Measurements from ENCODE around the gene LRBA. TPM values are rescaled to one million over a fixed set of nuclear protein-coding genes. Genes with fewer than 3 reads are reported as not detected.
A peak's percentile ranks its signal among the peaks of the same experiment; 100 is the strongest.

LRBA gene
- total RNA-seq, 1 donor from 2014 or later = 68.0 TPM

DNA sequence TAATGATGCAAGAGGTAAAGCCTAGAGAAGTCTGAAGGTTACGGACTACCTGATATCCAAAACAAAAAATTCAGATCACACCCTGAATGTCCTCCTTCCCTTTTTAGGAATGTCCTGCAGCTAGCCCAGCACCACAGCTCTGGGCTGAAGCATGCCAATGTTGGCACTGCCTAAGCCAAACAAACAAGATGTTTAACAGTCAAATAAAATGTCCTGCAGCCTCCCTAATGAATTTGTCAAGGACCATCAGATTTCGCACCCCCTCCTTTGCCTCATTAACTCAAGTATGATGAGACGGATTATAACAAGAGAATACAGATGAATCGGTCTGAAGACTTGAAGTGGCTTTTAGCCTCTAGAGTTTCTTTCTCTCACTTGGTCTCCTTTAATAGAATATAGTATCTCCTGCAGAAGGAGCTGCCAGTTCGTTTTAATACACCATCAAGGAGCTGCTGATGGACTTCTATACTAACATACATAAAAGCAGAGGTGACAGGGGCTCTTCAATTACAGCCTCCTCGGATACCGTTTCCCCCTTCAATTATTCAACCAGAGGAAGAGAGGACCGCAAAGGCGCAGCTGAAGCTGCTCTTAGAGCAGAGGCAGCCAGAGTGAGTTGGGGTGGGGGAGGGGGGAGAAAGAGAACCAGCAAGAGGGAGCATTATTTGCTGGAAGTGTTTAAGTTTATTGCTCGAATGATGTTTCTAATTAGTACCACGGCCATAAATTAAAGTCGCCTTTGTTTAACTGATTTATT, 436.2 kb downstream of the LRBA start:
- no peak for DNase-seq (ENCODE audit: extremely low spot score in 2 of 2)
- peak overlapping the region; percentile 22 to 42 for H3K4me3 ChIP-seq
- H3K4me1 ChIP-seq = no peaks in the 10 kb centered on the region

GRCh38 chr4:150577796-150578195, 437.3 kb downstream of the LRBA start:
- intact Hi-C loops (cut with DNase I) = no loop called here
- Histone ChIP-seq H3K9me3 (no peaks in the 10 kb centered on the region), H3K27ac (no peak overlapping the region), H3K36me3 (peaks cover 0 to under 1% of the 10 kb centered on the region in 2 donors), H3K27me3 (no peaks in the 10 kb centered on the region), H3K4me1 (no peaks in the 10 kb centered on the region), H3K4me3 (no peak overlapping the region)
- no peak for DNase-seq (ENCODE audit: extremely low spot score in 2 of 2)
- TF ChIP-seq POLR2AphosphoS5 (IDR thresholded peaks at IDR 0.05; ENCODE audit: insufficient read depth in 1 of 2, low read depth in 1 of 2) = no peak
- no peak for TF ChIP-seq POLR2A (IDR thresholded peaks at IDR 0.05)
- no peak for TF ChIP-seq CTCF (IDR thresholded peaks at IDR 0.05)

More for the DNA sequence above, 436.2 kb downstream of the LRBA start:
- no peak for TF ChIP-seq POLR2A (IDR thresholded peaks at IDR 0.05)
- TF ChIP-seq CTCF (IDR thresholded peaks at IDR 0.05) = no peak
- no peak for TF ChIP-seq POLR2AphosphoS5 (IDR thresholded peaks at IDR 0.05; ENCODE audit: insufficient read depth in 1 of 2, low read depth in 1 of 2)
- H3K9me3 ChIP-seq = no peaks in the 10 kb centered on the region
- intact Hi-C loops (cut with DNase I) = no loop called here
- peaks cover 0 to 12% of the 10 kb centered on the region in 2 donors for H3K36me3 ChIP-seq
- no peaks in the 10 kb centered on the region for H3K27me3 ChIP-seq
- peak overlapping the region; percentile 8 for H3K27ac ChIP-seq

DNA sequence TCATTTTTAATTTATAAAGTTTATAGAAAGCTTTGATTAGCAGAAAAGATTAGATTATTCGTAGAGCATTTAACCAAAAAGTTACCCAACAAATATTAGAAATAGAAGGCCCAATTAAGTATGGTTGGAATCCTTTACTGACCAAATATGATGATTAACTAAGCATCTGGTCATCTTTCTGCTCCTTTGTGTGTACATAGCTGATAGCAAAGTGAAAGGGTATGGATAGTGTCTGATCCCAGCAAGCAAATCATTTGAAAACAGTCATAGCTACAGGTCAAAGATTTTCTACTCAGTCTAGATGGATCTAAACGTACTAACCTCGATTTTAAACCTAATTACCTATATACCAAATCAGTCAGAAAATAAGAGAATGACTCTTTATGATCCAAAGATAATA, 440.4 kb downstream of the LRBA start:
- no peak overlapping the region for H3K27ac ChIP-seq
- no peak overlapping the region for H3K4me3 ChIP-seq
- no peak for DNase-seq (ENCODE audit: extremely low spot score in 2 of 2)
- no peaks in the 10 kb centered on the region for H3K36me3 ChIP-seq
- H3K4me1 ChIP-seq = no peaks in the 10 kb centered on the region
- H3K27me3 ChIP-seq = no peaks in the 10 kb centered on the region
- intact Hi-C loops (cut with DNase I) = no loop called here
- TF ChIP-seq CTCF (IDR thresholded peaks at IDR 0.05) (no peak), POLR2AphosphoS5 (IDR thresholded peaks at IDR 0.05; ENCODE audit: insufficient read depth in 1 of 2, low read depth in 1 of 2) (no peak)
- H3K9me3 ChIP-seq = no peaks in the 10 kb centered on the region

DNA sequence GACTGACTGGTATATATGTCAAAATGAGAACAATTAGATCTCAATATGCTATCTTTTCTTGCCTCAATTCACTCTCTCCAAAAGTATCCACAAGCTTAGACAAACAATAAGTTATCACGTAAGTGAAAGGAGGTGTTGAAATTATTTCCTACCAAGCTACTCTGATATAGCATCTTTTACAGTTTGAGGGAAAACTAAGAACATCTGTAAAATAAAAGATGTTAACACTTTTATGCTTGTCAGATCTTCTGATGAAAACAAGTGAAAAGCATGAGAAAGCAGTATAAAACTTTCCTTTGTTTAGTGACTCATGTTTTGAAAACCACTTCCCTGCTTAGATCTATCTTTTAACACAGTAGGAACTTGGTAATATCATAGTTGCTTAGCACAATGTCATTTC, 441.6 kb downstream of the LRBA start:
- H3K36me3 ChIP-seq = no peaks in the 10 kb centered on the region
- no peaks in the 10 kb centered on the region for H3K4me1 ChIP-seq
- no peaks in the 10 kb centered on the region for H3K27me3 ChIP-seq
- H3K9me3 ChIP-seq = no peaks in the 10 kb centered on the region
- no peak for DNase-seq (ENCODE audit: extremely low spot score in 2 of 2)
- intact Hi-C loops (cut with DNase I) = no loop called here
- no peak overlapping the region for H3K27ac ChIP-seq
- no peak overlapping the region for H3K4me3 ChIP-seq
- no peak for TF ChIP-seq POLR2A (IDR thresholded peaks at IDR 0.05)
- no peak for TF ChIP-seq POLR2AphosphoS5 (IDR thresholded peaks at IDR 0.05; ENCODE audit: insufficient read depth in 1 of 2, low read depth in 1 of 2)
- TF ChIP-seq CTCF (IDR thresholded peaks at IDR 0.05) = no peak

GRCh38 chr4:150572704-150573504, 442.2 kb downstream of the LRBA start:
- no peak for TF ChIP-seq CTCF (IDR thresholded peaks at IDR 0.05)
- H3K9me3 ChIP-seq = no peaks in the 10 kb centered on the region
- H3K27ac ChIP-seq = no peak overlapping the region

More at GRCh38 chr4:150572704-150573504, 442.2 kb downstream of the LRBA start:
- Histone ChIP-seq H3K36me3 (no peaks in the 10 kb centered on the region), H3K4me3 (no peak overlapping the region), H3K27me3 (no peaks in the 10 kb centered on the region), H3K4me1 (no peaks in the 10 kb centered on the region)
- intact Hi-C loops (cut with DNase I) = no loop called here
- no peak for DNase-seq (ENCODE audit: extremely low spot score in 2 of 2)
